Measurements from ENCODE around the gene TBC1D22B. TPM values are rescaled to one million over a fixed set of nuclear protein-coding genes. Genes with fewer than 3 reads are reported as not detected.
"Not testable (repeated sequence)": the region's sequence is repeated elsewhere in the genome, so short reads cannot be mapped to it uniquely, and the experiment has no call there.

Gene TBC1D22B
- total RNA-seq, 1 donor from 2014 or later, result 16.5 TPM

- H3K27me3 Mint-ChIP-seq (ENCODE audit: insufficient read depth, low read depth), result no peaks in the 10 kb centered on the region
- H3K9me3 ChIP-seq (ENCODE audit: low read depth), result no peaks in the 10 kb centered on the region
- peaks cover 8% of the 10 kb centered on the region for H3K36me3 Mint-ChIP-seq
- H3K4me1 ChIP-seq, result no peaks in the 10 kb centered on the region
- no peaks in the 10 kb centered on the region for H4K20me1 ChIP-seq (ENCODE audit: low read depth)
- no peaks in the 10 kb centered on the region for H3K4me1 Mint-ChIP-seq
- DNase-seq (ENCODE audit: low spot score), result no peak
- TF ChIP-seq EZH2 (IDR thresholded peaks at IDR 0.05), result no peak
- TF ChIP-seq CTCF (IDR thresholded peaks at IDR 0.05), result no peak
- TF ChIP-seq EZH2phosphoT487 (IDR thresholded peaks at IDR 0.05), result no peak
- H3K27ac Mint-ChIP-seq, result no peak overlapping the region
- H3K27me3 ChIP-seq, result no peaks in the 10 kb centered on the region
- H3K4me3 ChIP-seq, result no peak overlapping the region
- H3K27ac ChIP-seq, result no peak overlapping the region
- no peaks in the 10 kb centered on the region for H3F3A ChIP-seq (ENCODE audit: low read depth)
- no peaks in the 10 kb centered on the region for H3K9me3 Mint-ChIP-seq
- no peaks in the 10 kb centered on the region for H3K36me3 ChIP-seq
- no peak overlapping the region for H2AFZ ChIP-seq (replicated peaks)
- no peaks in the 10 kb centered on the region for H3K79me2 ChIP-seq (ENCODE audit: low read depth)
- no peak overlapping the region for H3K9ac ChIP-seq
- H3K4me3 Mint-ChIP-seq, result no peak overlapping the region
- no peak overlapping the region for H3K4me2 ChIP-seq
These were observed 76.5 kb downstream of the TBC1D22B start for GRCh38 chr6:37334047-37334446.

GRCh38 chr6:37338317-37338716, 80.7 kb downstream of the TBC1D22B start:
- not testable (repeated sequence) for H3K27ac Mint-ChIP-seq; H3K4me2 ChIP-seq; DNase-seq (ENCODE audit: low spot score)

GRCh38 chr6:37338745-37339255, 81.2 kb downstream of the TBC1D22B start:
- Histone ChIP-seq H3K9ac (no peak overlapping the region), H3K36me3 (no peaks in the 10 kb centered on the region), H3K4me1 (no peaks in the 10 kb centered on the region), H3K27me3 (no peaks in the 10 kb centered on the region), H3K27ac (no peak overlapping the region), H3K9me3 (ENCODE audit: low read depth) (no peaks in the 10 kb centered on the region), H2AFZ (replicated peaks) (no peak overlapping the region), H3K4me3 (no peak overlapping the region), H3K79me2 (ENCODE audit: low read depth) (no peaks in the 10 kb centered on the region), H3F3A (ENCODE audit: low read depth) (no peaks in the 10 kb centered on the region), H4K20me1 (ENCODE audit: low read depth) (no peaks in the 10 kb centered on the region), H3K4me2 (no peak overlapping the region)
- H3K27ac Mint-ChIP-seq, result no peak overlapping the region
- TF ChIP-seq CTCF (IDR thresholded peaks at IDR 0.05) (no peak), EZH2 (IDR thresholded peaks at IDR 0.05) (no peak), EZH2phosphoT487 (IDR thresholded peaks at IDR 0.05) (no peak)
- no peak overlapping the region for H3K4me3 Mint-ChIP-seq
- H3K9me3 Mint-ChIP-seq, result no peaks in the 10 kb centered on the region
- no peak for DNase-seq (ENCODE audit: low spot score)
- peaks cover 3% of the 10 kb centered on the region for H3K36me3 Mint-ChIP-seq
- H3K4me1 Mint-ChIP-seq, result no peaks in the 10 kb centered on the region
- H3K27me3 Mint-ChIP-seq (ENCODE audit: insufficient read depth, low read depth), result peaks cover 2% of the 10 kb centered on the region

More at GRCh38 chr6:37338317-37338716, 80.7 kb downstream of the TBC1D22B start:
- H2AFZ ChIP-seq (replicated peaks); H4K20me1 ChIP-seq (ENCODE audit: low read depth); H3K36me3 ChIP-seq; H3K4me3 Mint-ChIP-seq; H3K4me3 ChIP-seq; H3K4me1 Mint-ChIP-seq; H3K27ac ChIP-seq; H3F3A ChIP-seq (ENCODE audit: low read depth); H3K27me3 Mint-ChIP-seq (ENCODE audit: insufficient read depth, low read depth); H3K36me3 Mint-ChIP-seq; H3K9me3 ChIP-seq (ENCODE audit: low read depth); H3K9me3 Mint-ChIP-seq; H3K9ac ChIP-seq; H3K4me1 ChIP-seq; H3K27me3 ChIP-seq; H3K79me2 ChIP-seq (ENCODE audit: low read depth): not testable (repeated sequence)

- no peaks in the 10 kb centered on the region for H3K4me1 ChIP-seq
- H3K27ac Mint-ChIP-seq, result no peak overlapping the region
These were observed 82.4 kb downstream of the TBC1D22B start for GRCh38 chr6:37339741-37340638.

More at GRCh38 chr6:37339741-37340638, 82.4 kb downstream of the TBC1D22B start:
- DNase-seq (ENCODE audit: low spot score), result no peak
- H3F3A ChIP-seq (ENCODE audit: low read depth), result no peaks in the 10 kb centered on the region
- no peaks in the 10 kb centered on the region for H3K27me3 ChIP-seq
- no peaks in the 10 kb centered on the region for H4K20me1 ChIP-seq (ENCODE audit: low read depth)
- no peak overlapping the region for H3K27ac ChIP-seq
- no peak for TF ChIP-seq EZH2phosphoT487 (IDR thresholded peaks at IDR 0.05)
- no peak for TF ChIP-seq CTCF (IDR thresholded peaks at IDR 0.05)
- TF ChIP-seq EZH2 (IDR thresholded peaks at IDR 0.05), result no peak
- Mint-ChIP-seq H3K9me3 (no peaks in the 10 kb centered on the region), H3K27me3 (ENCODE audit: insufficient read depth, low read depth) (peaks cover 4% of the 10 kb centered on the region), H3K4me3 (no peak overlapping the region), H3K4me1 (no peaks in the 10 kb centered on the region), H3K36me3 (no peaks in the 10 kb centered on the region)
- no peaks in the 10 kb centered on the region for H3K36me3 ChIP-seq
- H3K9ac ChIP-seq, result no peak overlapping the region
- no peak overlapping the region for H3K4me3 ChIP-seq
- H3K79me2 ChIP-seq (ENCODE audit: low read depth), result no peaks in the 10 kb centered on the region
- no peak overlapping the region for H3K4me2 ChIP-seq
- H2AFZ ChIP-seq (replicated peaks), result no peak overlapping the region
- H3K9me3 ChIP-seq (ENCODE audit: low read depth), result no peaks in the 10 kb centered on the region
